DMS153 treated with DMSO at 0.1 percent for 48 hours (cell line): ENCODE results near the gene IGFBP1.
"Not testable (repeated sequence)": the region's sequence is repeated elsewhere in the genome, so short reads cannot be mapped to it uniquely, and the experiment has no call there.

Experiments
- DNase-seq: peaks from one replicate; lab custom pipeline; 2025; ENCODE audit not compliant: unreplicated experiment; lab: John Stamatoyannopoulos, UW

IGFBP1 gene

DNA sequence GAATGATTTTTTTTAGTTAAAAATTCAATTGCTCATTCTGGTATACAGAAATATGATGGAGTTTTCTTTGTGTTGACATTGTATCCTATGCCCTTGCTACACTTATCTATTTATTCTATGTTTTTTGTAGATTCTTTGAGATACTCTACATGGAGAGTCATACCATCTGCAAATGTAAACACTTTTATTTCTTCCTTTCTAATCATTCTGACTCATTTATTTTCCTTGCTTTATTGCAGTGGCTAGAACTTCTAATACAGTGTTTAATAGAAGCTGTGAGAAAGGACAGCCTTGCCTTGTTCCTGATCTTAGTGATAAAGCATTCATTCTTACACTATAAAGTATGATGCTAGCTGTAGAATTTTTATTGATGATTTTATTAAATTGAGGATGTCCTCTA is 42.7 kb downstream of the IGFBP1 start:
- DNase-seq = no peak

DNA sequence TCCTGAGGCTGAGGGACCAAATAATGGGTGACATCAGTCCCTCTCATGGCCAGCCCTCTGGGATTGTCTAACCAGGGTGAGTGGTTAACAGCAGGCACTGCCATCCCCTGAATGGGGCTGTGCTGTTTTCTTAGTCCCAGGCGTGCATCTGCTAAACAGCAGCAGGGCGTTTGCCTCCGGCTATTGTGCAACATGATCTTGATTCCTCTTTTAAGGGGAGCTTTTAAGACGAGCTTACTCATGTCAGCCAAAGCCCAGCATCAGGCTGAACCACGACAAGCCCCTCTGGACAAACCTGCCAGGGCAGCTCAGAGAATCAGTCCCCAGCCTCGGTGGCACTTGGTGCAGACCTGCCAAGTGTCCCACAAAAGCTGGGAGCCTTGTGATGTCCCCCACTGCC is 49.0 kb downstream of the IGFBP1 start:
- DNase-seq = no peak

DNA sequence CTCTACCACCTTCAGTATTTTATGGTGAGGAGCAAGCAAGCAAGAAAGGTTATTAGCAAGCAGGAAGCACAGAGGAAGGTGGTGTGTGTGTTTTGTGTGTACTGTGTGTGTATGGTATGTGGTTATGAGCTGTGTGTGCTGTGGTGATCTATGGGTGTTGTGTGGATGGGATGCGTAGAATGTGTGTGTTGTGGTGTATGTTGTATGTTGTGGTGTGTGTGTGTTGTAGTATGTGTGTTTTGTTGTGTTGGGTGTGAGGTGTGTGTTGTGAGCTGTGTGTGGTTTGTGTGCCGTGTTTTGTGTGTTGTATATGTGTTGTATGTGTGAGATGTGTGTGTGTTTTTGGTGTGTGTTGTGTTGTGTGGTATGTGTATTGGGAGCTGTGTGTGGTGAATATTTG is 49.6 kb downstream of the IGFBP1 start:
- no peak for DNase-seq

DNA sequence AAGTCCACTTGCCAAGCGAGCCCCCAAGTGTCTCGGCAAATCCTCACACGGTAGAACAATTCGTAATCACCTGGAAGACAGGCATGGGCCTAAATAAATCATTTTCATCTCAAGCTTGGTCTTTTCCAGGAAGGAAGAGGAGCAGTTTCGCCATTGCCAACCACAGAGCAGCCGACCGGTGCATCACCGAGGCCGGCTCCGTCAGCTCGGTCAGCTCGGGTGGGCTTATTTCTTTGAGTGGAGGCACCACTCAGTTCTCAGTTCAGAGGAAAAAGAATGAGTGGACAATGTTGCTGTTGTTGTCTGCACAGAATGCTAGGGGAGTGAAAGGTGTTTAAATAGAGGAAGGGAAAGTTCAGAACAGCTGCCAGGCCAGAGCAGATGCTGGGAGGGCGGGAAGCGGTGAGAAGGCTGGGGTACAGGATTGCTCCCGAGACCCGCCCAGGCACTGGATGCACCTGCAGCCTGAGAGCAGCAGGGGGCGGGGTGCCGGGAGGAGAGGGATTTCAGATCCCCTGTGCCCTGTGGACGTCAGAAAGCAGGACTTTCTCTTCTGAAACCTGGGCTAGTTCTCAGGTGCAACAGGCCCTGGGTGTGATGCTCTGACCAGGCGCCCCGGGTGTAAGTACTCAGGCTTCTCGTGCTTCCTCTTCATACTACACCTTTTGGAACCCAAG is 50.5 kb downstream of the IGFBP1 start:
- no peak for DNase-seq

DNA sequence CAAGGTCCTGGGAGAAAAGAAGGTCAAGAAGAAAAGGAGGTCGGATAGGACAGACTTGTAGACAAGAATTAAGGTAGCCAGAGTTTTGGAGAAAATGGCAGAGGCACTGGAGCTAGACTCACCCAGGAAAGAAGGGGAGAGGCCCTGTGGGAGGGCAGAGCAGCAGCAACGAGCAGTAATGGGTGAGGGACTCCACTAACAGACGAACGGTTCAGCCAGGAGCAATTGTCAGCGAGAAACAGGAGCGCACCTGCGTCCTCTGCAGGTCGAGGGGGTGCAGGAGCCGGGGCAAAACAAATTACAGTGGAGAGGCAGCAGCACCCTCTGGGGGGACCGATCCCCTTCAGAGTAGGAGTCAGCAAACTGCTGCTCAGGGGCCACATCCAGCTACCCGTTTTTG is 51.3 kb downstream of the IGFBP1 start:
- no peak for DNase-seq

DNA sequence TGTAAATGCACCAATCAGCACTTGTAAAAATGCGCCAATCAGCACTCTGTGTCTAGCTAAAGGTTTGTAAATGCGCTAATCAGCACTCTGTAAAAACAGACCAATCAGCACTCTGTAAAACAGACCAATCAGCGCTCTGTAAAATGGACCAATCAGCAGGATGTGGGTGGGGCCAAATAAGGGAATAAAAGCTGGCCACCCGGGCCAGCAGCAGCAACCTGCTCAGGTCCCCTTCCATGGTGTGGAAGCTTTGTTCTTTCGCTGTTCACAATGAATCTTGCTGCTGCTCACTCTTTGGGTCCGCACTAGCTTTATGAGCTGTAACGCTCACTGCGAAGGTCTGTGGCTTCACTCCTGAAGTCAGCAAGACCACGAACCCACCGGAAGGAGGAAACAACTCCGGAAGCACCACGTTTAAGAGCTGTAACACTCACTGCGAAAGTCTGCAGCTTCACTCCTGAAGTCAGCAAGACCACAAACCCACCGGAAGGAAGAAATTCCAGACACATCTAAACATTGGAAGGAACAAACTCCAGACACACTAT is 52.0 kb downstream of the IGFBP1 start:
- not testable (repeated sequence) for DNase-seq

DNA sequence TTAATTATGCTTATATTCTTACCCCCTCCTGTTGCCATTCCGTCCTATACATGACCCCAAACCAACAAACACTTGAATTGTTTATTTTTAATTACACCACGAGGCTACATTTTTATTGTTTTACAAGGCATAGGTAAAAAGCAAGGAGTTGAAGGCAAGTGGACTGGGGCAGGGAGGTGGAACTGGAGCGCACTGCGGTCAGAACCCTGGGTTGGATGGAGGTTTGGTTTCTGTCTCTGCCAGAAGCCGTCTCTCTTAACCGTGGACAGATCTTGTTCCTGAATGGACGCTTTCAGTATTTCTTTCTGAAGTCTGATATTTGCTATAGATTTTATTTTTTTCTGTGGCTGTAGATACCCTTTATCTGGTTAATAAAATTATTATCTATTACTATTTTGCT is 52.7 kb downstream of the IGFBP1 start:
- no peak for DNase-seq
